Measurements from ENCODE around the gene ZRANB1.

Gene ZRANB1

DNA sequence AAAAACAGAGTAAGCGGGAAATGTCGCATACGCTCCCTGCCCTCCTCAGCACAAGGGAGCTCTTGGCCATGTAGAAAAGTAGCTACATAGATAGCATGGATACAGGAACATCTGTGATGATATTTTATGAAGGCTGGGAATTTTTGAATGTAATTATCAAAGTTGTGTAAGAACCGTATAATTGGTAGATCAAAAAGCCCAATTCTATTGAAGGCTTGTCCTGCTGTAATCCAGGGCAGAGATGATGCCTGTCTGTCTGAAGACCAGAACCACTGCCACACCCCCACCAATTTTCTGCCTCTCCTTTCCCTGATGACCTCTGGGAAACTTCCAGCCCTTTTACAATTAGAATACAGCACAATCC lies 51.4 kb downstream of the ZRANB1 start:
- Histone ChIP-seq H2AFZ (ENCODE audit: low read length, unreplicated experiment) (no peak overlapping the region), H3K79me2 (ENCODE audit: control insufficient read depth, insufficient read depth, low read length, unreplicated experiment) (peaks cover 3% of the 10 kb centered on the region), H3K4me3 (ENCODE audit: low read depth, low read length) (no peak overlapping the region), H3K4me1 (ENCODE audit: control insufficient read depth, insufficient read depth, low read length, unreplicated experiment) (no peaks in the 10 kb centered on the region), H3K36me3 (ENCODE audit: insufficient read depth, low read length) (peaks cover 20% of the 10 kb centered on the region), H3K27me3 (ENCODE audit: insufficient read depth, low read length) (no peaks in the 10 kb centered on the region), H3K27ac (ENCODE audit: low read depth, low read length) (no peak overlapping the region)

DNA sequence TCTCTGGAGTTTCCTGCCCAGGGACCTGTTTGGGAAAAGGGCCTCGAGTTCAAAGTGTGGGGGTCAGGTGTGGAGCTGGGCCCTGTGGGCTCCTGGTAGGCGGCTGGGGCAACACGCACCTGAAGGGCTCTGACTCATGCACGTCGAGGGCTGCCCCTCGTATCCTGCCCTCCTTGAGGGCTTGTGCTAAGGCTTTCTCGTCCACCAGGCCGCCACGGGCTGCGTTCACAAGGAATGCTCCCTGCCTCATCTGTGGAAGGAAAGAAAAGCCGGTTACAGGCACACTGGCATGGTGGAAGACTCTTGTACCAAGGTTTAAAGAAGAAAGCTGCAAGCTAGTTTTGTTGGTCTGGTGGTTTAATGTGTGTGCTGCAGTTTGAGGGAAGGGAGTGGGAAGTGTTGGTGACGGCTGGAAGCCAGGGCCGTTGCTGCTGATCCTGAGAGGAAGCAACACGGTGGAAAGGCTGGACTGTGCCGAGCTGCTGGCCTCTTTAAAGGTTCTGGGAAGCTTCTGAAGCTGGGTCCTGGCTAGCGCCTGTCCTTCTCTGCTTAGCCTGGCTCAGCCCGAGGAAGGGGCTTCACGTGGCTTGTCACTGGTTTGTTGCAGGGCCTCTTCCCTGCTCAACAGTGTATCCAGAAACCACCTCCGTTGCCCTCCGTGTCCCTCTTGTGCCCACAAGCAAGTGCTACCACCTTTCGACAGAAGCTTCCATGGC lies 52.0 kb downstream of the ZRANB1 start:
- Histone ChIP-seq H2AFZ (ENCODE audit: low read length, unreplicated experiment) (no peak overlapping the region), H3K4me3 (ENCODE audit: low read depth, low read length) (no peak overlapping the region), H3K4me1 (ENCODE audit: control insufficient read depth, insufficient read depth, low read length, unreplicated experiment) (no peaks in the 10 kb centered on the region), H3K27ac (ENCODE audit: low read depth, low read length) (no peak overlapping the region), H3K36me3 (ENCODE audit: insufficient read depth, low read length) (peaks cover 20% of the 10 kb centered on the region), H3K79me2 (ENCODE audit: control insufficient read depth, insufficient read depth, low read length, unreplicated experiment) (peaks cover 3% of the 10 kb centered on the region), H3K27me3 (ENCODE audit: insufficient read depth, low read length) (no peaks in the 10 kb centered on the region)

DNA sequence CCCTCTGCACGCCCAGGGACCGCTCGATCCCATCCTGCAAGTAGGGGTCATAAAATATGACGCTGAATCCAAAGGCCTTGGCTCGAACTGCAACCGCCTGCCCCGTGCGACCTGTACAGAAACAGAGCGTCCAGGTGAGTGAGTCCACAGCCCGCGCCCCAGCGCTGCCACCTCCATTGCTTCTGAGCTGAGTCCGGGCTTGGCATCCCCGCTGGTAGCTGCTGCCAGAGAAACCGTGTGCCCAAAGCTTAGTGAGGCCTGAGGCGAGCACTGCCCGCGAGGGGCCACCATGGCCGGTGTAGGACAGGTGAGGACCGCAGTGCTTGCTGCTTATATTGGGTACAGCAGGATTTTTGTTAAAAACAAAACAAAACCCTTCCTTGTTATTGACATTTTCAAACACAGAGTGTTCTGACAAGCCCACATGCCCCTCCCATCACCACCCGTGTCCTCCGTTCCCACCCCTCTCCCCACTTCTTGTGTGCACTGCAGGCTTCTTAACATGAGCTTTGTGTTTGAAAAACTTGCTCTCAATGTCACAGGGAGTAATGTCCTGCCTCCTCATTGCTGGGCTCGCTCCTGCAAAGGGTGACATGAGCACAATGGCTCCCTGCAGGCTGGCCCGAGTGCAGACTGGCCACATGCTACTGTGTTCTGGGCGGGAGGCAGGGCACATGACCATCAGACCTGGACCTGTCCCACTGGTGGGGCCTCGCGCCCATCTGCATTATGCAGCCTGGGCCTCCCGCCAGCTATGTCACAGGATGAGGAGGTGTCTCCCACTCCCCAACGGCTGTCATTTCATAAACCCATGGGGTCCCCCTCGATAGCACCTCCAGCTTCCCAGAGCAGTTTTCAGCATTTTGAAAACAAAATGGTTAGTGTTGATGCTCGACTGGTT lies 52.9 kb downstream of the ZRANB1 start:
- H3K4me1 ChIP-seq (ENCODE audit: control insufficient read depth, insufficient read depth, low read length, unreplicated experiment), result no peaks in the 10 kb centered on the region
- peaks cover 20% of the 10 kb centered on the region for H3K36me3 ChIP-seq (ENCODE audit: insufficient read depth, low read length)
- H3K27me3 ChIP-seq (ENCODE audit: insufficient read depth, low read length), result no peaks in the 10 kb centered on the region
- no peak overlapping the region for H3K4me3 ChIP-seq (ENCODE audit: low read depth, low read length)
- H3K79me2 ChIP-seq (ENCODE audit: control insufficient read depth, insufficient read depth, low read length, unreplicated experiment), result peaks cover 3% of the 10 kb centered on the region
- H3K27ac ChIP-seq (ENCODE audit: low read depth, low read length), result no peak overlapping the region
- no peak overlapping the region for H2AFZ ChIP-seq (ENCODE audit: low read length, unreplicated experiment)

DNA sequence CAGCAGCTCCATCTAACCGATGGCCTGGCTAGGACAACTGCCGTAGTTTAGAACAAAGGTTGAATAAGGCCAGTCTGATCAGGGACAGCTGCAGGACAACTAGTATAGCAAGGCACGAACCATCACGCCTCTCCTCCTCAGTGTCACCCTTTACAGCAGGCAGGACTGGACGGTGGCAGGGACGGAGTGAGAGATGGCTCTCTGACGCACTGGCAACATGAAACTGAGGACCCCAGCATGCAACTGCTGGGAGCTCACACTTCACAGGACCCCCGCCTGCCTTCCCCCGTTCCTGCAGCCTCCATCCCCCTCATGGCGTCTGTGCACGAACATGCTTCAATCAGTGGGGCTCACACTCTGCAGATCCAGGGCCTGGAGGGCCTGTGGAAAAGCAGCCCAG lies 53.7 kb downstream of the ZRANB1 start:
- no peak overlapping the region for H3K4me3 ChIP-seq (ENCODE audit: low read depth, low read length)
- H3K79me2 ChIP-seq (ENCODE audit: control insufficient read depth, insufficient read depth, low read length, unreplicated experiment), result peaks cover under 1% of the 10 kb centered on the region
- no peaks in the 10 kb centered on the region for H3K27me3 ChIP-seq (ENCODE audit: insufficient read depth, low read length)
- H2AFZ ChIP-seq (ENCODE audit: low read length, unreplicated experiment), result no peak overlapping the region
- H3K36me3 ChIP-seq (ENCODE audit: insufficient read depth, low read length), result peaks cover 16% of the 10 kb centered on the region
- H3K4me1 ChIP-seq (ENCODE audit: control insufficient read depth, insufficient read depth, low read length, unreplicated experiment), result no peaks in the 10 kb centered on the region
- no peak overlapping the region for H3K27ac ChIP-seq (ENCODE audit: low read depth, low read length)

DNA sequence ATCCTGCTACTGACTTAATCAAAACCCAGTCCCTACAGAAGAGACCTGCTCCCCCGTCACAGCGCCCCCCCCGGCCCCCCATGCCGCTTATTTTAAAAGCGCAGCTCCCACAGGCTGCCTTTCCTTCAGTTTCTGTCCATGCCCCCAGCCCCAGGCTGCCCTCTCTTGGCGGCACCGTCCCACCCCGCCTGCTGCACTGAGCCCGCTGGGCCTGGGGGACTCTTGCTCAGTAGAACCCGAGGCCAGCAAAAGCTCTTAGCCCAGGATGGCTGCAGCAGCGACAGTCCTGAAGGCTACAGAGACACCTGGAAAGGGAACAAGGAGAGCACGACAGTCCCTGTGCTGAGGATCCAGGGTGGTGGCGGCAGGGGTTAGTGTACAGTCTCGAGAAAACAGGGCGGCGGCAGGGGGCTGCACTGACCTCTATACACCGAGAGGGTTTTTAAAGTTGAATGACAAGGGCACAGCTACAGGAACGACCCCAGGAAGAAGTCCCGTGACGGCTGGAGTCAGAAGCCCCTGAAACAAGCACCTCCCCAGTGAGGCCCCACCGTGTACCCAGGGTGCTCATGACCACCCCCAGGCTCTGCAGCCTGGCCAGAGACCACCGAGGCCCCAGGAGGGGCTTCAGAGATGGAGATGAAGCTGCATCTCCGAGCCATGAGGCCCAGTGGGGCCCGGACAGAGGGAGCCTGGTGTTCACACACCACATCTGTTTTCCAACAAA lies 54.4 kb downstream of the ZRANB1 start:
- Histone ChIP-seq H3K79me2 (ENCODE audit: control insufficient read depth, insufficient read depth, low read length, unreplicated experiment) (no peaks in the 10 kb centered on the region), H3K27me3 (ENCODE audit: insufficient read depth, low read length) (no peaks in the 10 kb centered on the region), H3K4me1 (ENCODE audit: control insufficient read depth, insufficient read depth, low read length, unreplicated experiment) (no peaks in the 10 kb centered on the region), H3K4me3 (ENCODE audit: low read depth, low read length) (no peak overlapping the region), H3K27ac (ENCODE audit: low read depth, low read length) (no peak overlapping the region), H3K36me3 (ENCODE audit: insufficient read depth, low read length) (peaks cover 10% of the 10 kb centered on the region), H2AFZ (ENCODE audit: low read length, unreplicated experiment) (no peak overlapping the region)

DNA sequence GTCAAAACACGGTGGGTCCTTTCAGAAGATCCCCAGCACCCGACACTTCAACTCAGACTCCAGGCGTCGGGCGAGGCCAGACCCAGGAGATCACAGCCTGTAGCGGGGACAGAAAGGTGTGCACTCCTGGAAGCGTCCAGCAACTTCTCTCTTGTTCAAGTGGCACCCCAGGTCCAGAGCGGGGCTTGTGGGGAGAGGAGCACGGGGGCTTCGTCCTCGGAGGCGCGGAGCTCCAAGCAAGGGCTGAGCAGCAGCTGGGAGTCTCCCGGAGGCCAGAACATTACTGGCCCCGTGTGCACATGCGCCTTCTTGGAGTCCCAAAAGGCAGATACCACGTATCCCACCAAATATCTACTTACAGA lies 54.9 kb downstream of the ZRANB1 start:
- Histone ChIP-seq H3K36me3 (ENCODE audit: insufficient read depth, low read length) (peaks cover 6% of the 10 kb centered on the region), H3K4me1 (ENCODE audit: control insufficient read depth, insufficient read depth, low read length, unreplicated experiment) (no peaks in the 10 kb centered on the region), H3K27me3 (ENCODE audit: insufficient read depth, low read length) (no peaks in the 10 kb centered on the region), H3K27ac (ENCODE audit: low read depth, low read length) (no peak overlapping the region), H3K79me2 (ENCODE audit: control insufficient read depth, insufficient read depth, low read length, unreplicated experiment) (no peaks in the 10 kb centered on the region), H2AFZ (ENCODE audit: low read length, unreplicated experiment) (no peak overlapping the region), H3K4me3 (ENCODE audit: low read depth, low read length) (no peak overlapping the region)

DNA sequence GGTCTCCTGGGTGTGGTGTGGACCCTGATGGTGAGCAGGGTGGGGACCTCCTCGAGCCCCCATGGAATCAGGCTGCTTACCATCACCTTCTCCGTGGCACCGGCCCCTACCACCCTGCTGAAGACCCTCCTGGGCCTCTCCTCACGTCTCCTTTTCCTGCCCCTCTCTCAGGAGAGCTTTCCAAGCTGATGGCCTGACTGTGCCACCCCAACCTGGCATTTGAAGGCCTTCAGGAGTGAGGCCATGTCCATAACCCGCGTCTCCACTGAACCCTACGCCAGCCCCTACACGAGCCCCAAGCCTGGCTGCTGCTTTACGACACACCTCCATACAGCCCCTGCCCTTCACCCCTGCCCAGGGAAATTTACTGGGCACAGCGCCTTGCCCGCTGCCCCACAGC lies 55.4 kb downstream of the ZRANB1 start:
- no peak overlapping the region for H2AFZ ChIP-seq (ENCODE audit: low read length, unreplicated experiment)
- no peak overlapping the region for H3K4me3 ChIP-seq (ENCODE audit: low read depth, low read length)
- H3K27ac ChIP-seq (ENCODE audit: low read depth, low read length), result no peak overlapping the region
- H3K4me1 ChIP-seq (ENCODE audit: control insufficient read depth, insufficient read depth, low read length, unreplicated experiment), result no peaks in the 10 kb centered on the region
- no peaks in the 10 kb centered on the region for H3K27me3 ChIP-seq (ENCODE audit: insufficient read depth, low read length)
- H3K79me2 ChIP-seq (ENCODE audit: control insufficient read depth, insufficient read depth, low read length, unreplicated experiment), result no peaks in the 10 kb centered on the region
- H3K36me3 ChIP-seq (ENCODE audit: insufficient read depth, low read length), result peaks cover 6% of the 10 kb centered on the region

DNA sequence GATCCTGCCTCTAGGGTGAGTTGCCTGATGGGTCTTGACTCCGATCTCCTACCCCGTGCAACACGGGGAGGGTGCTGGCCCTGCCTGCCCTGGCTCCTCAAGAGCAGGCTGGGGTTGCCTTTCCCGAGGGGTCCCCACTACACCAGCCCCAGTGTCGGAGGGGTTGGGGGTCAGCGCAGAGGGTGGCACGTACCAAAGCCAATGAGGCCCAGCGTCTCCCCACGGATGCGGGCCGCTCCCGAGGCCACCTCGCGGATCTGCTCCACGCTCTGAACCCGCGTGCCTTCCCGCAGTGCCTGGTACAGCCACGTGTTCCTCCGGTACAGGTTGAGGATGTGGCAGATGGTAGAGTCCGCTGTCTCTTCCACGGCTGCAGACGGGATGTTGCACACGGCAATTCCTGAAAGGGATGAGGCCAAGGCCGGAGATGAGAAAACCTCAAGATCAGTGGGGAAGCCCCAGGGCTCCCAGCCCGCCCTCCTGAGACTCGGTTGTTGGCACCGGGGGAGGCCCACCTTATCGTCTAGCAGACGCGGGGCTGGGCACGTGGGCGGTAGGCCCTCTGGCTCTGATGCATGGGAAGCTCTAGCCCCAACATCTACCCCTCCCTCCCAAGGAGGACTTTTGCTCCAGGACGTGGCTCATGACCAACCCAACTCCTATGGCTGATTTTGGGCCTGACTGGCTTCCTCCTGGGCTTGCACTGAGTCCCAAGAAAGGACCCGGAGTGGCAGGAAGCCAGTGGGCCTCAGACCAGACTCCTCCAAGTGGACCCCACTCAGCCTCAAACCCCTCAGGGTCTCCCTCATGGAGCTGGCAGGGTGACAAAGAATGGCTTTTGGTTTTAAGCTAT lies 56.1 kb downstream of the ZRANB1 start:
- Histone ChIP-seq H3K4me1 (ENCODE audit: control insufficient read depth, insufficient read depth, low read length, unreplicated experiment) (no peaks in the 10 kb centered on the region), H3K27me3 (ENCODE audit: insufficient read depth, low read length) (no peaks in the 10 kb centered on the region), H3K27ac (ENCODE audit: low read depth, low read length) (no peak overlapping the region), H3K36me3 (ENCODE audit: insufficient read depth, low read length) (0 out of 2 replicates have a peak, but pooled peaks cover 3% of the 10 kb centered on the region), H2AFZ (ENCODE audit: low read length, unreplicated experiment) (no peak overlapping the region), H3K79me2 (ENCODE audit: control insufficient read depth, insufficient read depth, low read length, unreplicated experiment) (no peaks in the 10 kb centered on the region), H3K4me3 (ENCODE audit: low read depth, low read length) (no peak overlapping the region)

DNA sequence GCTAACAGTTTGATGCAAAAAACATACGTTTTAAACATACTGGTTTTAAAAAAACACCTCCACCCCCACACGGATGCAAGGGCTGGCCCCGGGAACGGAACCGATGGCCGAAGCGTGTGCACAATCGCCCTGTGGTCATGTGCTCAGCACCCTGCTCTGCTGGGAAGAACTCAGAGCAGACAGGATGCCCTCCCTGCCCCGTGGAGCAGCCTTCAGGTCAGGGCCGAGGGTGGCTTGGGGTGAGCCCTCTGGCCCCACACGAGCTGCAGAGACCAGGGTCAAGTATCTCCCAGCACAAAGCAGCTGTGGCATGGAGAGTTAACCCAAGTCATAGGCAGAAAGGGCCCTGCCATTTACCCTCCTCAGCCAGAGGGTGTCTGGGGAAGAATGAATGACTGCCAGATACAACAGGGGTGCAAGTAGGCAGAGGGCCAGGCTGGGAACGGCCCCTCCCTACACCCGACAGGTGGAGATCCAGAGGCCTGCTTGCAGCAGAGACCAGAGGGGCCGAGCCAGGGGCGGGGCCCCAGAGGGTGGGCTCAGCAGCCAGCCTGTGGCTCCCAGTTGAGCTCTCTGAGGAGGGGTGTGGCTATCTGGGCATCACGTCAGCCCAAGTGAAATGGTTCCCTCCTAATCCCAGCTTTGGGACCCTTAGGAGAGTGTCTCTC lies 56.8 kb downstream of the ZRANB1 start:
- Histone ChIP-seq H3K27me3 (ENCODE audit: insufficient read depth, low read length) (no peaks in the 10 kb centered on the region), H3K36me3 (ENCODE audit: insufficient read depth, low read length) (no peaks in the 10 kb centered on the region), H3K27ac (ENCODE audit: low read depth, low read length) (no peak overlapping the region)

More for the DNA sequence above, 56.8 kb downstream of the ZRANB1 start:
- H3K79me2 ChIP-seq (ENCODE audit: control insufficient read depth, insufficient read depth, low read length, unreplicated experiment), result no peaks in the 10 kb centered on the region
- H3K4me1 ChIP-seq (ENCODE audit: control insufficient read depth, insufficient read depth, low read length, unreplicated experiment), result no peaks in the 10 kb centered on the region
- no peak overlapping the region for H3K4me3 ChIP-seq (ENCODE audit: low read depth, low read length)
- H2AFZ ChIP-seq (ENCODE audit: low read length, unreplicated experiment), result no peak overlapping the region

Data from ACC112 (cell line).